ENCODE results near the gene SLC25A18.

Gene SLC25A18

GRCh38 chr22:17627961-17628405 lies 64.7 kb downstream of the SLC25A18 start:
- no peak for TF ChIP-seq CTCF (conservative IDR thresholded peaks at IDR 0.05; ENCODE audit: low read depth, low read length)
- peak overlapping the region; percentile 81 for H3K4me3 ChIP-seq (ENCODE audit: low read depth, low read length)
- DNase-seq (ENCODE audit: low read depth): no peak

- no peak for TF ChIP-seq CTCF (conservative IDR thresholded peaks at IDR 0.05; ENCODE audit: low read depth, low read length)
- DNase-seq (ENCODE audit: low read depth): peak; percentile 99
- H3K4me3 ChIP-seq (ENCODE audit: low read depth, low read length): peak within 1 kb of the TSS; percentile 81
These were observed 65.3 kb downstream of the SLC25A18 start, which contains the start of gene ATP6V1E1 for GRCh38 chr22:17628406-17629172. TSS of gene ATP6V1E1 (minus strand) at chr22:17628749. CDS start at chr22:17628635, 114 bp downstream.

- peak overlapping the region; percentile 81 for H3K4me3 ChIP-seq (ENCODE audit: low read depth, low read length)
- no peak for DNase-seq (ENCODE audit: low read depth)
- TF ChIP-seq CTCF (conservative IDR thresholded peaks at IDR 0.05; ENCODE audit: low read depth, low read length): no peak
These were observed 65.8 kb downstream of the SLC25A18 start for GRCh38 chr22:17629173-17629489.

- DNase-seq (ENCODE audit: low read depth): no peak
- no peak overlapping the region for H3K4me3 ChIP-seq (ENCODE audit: low read depth, low read length)
- TF ChIP-seq CTCF (conservative IDR thresholded peaks at IDR 0.05; ENCODE audit: low read depth, low read length): no peak
These were observed 66.3 kb downstream of the SLC25A18 start for GRCh38 chr22:17629641-17630040.

GRCh38 chr22:17631076-17631565 lies 67.8 kb downstream of the SLC25A18 start:
- H3K4me3 ChIP-seq (ENCODE audit: low read depth, low read length): no peak overlapping the region
- no peak for DNase-seq (ENCODE audit: low read depth)
- TF ChIP-seq CTCF (conservative IDR thresholded peaks at IDR 0.05; ENCODE audit: low read depth, low read length): no peak

GRCh38 chr22:17633217-17633997 lies 70.1 kb downstream of the SLC25A18 start:
- H3K4me3 ChIP-seq (ENCODE audit: low read depth, low read length): no peak overlapping the region
- no peak for TF ChIP-seq CTCF (conservative IDR thresholded peaks at IDR 0.05; ENCODE audit: low read depth, low read length)
- DNase-seq (ENCODE audit: low read depth): peak; percentile 89
